Mesenteric fat pad (tissue), 1 donor: Measurements from ENCODE around the gene RHAG. TPM values are rescaled to one million over a fixed set of nuclear protein-coding genes. Genes with fewer than 3 reads are reported as not detected.
"Not testable (repeated sequence)": the region's sequence is repeated elsewhere in the genome, so short reads cannot be mapped to it uniquely, and the experiment has no call there.

ENCODE experiments used
- DNase-seq: peaks from one replicate; pipeline ENCODE4 v3.0.0-alpha.2; 2020; ENCODE audit warnings: low spot score
- long read RNA-seq: library from polyadenylated mRNA; unstranded; transcript quantifications from one replicate; pipeline ENCODE4 v2.0.0, GENCODE V29; 2020
- total RNA-seq: library from RNA; stranded (reverse); fragmentation: NEBNext Ultra II Directional; extraction: Animal tissue kit (Norgen Biotek cat#: 25700); gene quantifications from one replicate; pipeline ENCODE4 v1.2.1, GENCODE V29; 2021
- donor health status: DM: yes; HTN: yes; CAD: no.

The RHAG gene
- not detected for total RNA-seq
- long read RNA-seq, partial matches to known transcripts = 0 of 1 reads
- long read RNA-seq, other reads (novel, unspliced or antisense) = 1 of 1 reads

- DNase-seq = no peak
These were observed at the start of gene RHAG for GRCh38 chr6:49636713-49637349. TSS of gene RHAG (minus strand) at chr6:49636839. CDS start at chr6:49636812, 27 bp downstream.

- DNase-seq = no peak
These were observed 40.1 kb upstream of the RHAG start for GRCh38 chr6:49676671-49677281.

GRCh38 chr6:49675816-49676215, 39.2 kb upstream of the RHAG start:
- DNase-seq = no peak

GRCh38 chr6:49668083-49668511, 31.5 kb upstream of the RHAG start:
- DNase-seq = no peak

- DNase-seq = no peak
These were observed 30.5 kb upstream of the RHAG start for GRCh38 chr6:49666930-49667757.

- no peak for DNase-seq
These were observed 29.8 kb upstream of the RHAG start for GRCh38 chr6:49666480-49666879.

GRCh38 chr6:49664817-49665216, 28.2 kb upstream of the RHAG start:
- no peak for DNase-seq

- not testable (repeated sequence) for DNase-seq
These were observed 27.4 kb upstream of the RHAG start for GRCh38 chr6:49664054-49664453.

GRCh38 chr6:49662892-49663261, 26.2 kb upstream of the RHAG start:
- DNase-seq = no peak

GRCh38 chr6:49662231-49662891, 25.7 kb upstream of the RHAG start:
- no peak for DNase-seq

GRCh38 chr6:49653942-49654341, 17.3 kb upstream of the RHAG start:
- DNase-seq = no peak

- DNase-seq = no peak
These were observed 16.8 kb upstream of the RHAG start for GRCh38 chr6:49653438-49653837.

GRCh38 chr6:49651239-49651638, 14.6 kb upstream of the RHAG start:
- DNase-seq = no peak

- DNase-seq = no peak
These were observed 13.3 kb upstream of the RHAG start for GRCh38 chr6:49649988-49650387.

GRCh38 chr6:49648036-49648435, 11.4 kb upstream of the RHAG start:
- no peak for DNase-seq

GRCh38 chr6:49647476-49647875, 10.8 kb upstream of the RHAG start:
- no peak for DNase-seq

GRCh38 chr6:49646942-49647341, 10.3 kb upstream of the RHAG start:
- no peak for DNase-seq

GRCh38 chr6:49646130-49646824, 9.6 kb upstream of the RHAG start:
- no peak for DNase-seq

- DNase-seq = no peak
These were observed 8.5 kb upstream of the RHAG start for GRCh38 chr6:49645139-49645538.

- no peak for DNase-seq
These were observed 2.7 kb upstream of the RHAG start for GRCh38 chr6:49639177-49639817.

GRCh38 chr6:49637350-49637731, 702 bp upstream of the RHAG start:
- no peak for DNase-seq
